SK-N-SH treated with all-trans-retinoic acid at 6 μM for 48 hours (cell line): ENCODE data around the gene CTXND2.
"Not testable (repeated sequence)": the region's sequence is repeated elsewhere in the genome, so short reads cannot be mapped to it uniquely, and the experiment has no call there.

ENCODE experiments used
- ATAC-seq: fragments of 200-7000 bp; cut with Tn5 transposase; 3 replicates; pipeline ENCODE4 v1.9.1; 2020; ENCODE audit warnings: mild to moderate bottlenecking, moderate library complexity
- ARNTL ChIP-seq: fragments of 450-650 bp; formaldehyde crosslinking; IDR thresholded peaks from 2 replicates; pipeline ENCODE4 v1.5.0; 2020; ENCODE audit warnings: low read depth, mild to moderate bottlenecking, moderate library complexity, borderline replicate concordance
- BACH2 ChIP-seq: fragments of 250-450 bp; sonication (Bioruptor Pico); IDR thresholded peaks from 2 replicates; pipeline ENCODE4 v1.9.0; 2021; ENCODE audit warnings: mild to moderate bottlenecking, borderline replicate concordance
- CREB5 ChIP-seq: fragments of 250-450 bp; sonication (Bioruptor Pico); IDR thresholded peaks from 2 replicates; pipeline ENCODE4 v1.5.1; 2020; ENCODE audit warnings: low read depth, mild to moderate bottlenecking, moderate library complexity
- CSDC2 ChIP-seq: fragments of 250-450 bp; sonication (Bioruptor Pico); IDR thresholded peaks from 2 replicates; pipeline ENCODE4 v1.5.0; 2020; ENCODE audit warnings: mild to moderate bottlenecking, moderate library complexity
- ISL1 ChIP-seq: fragments of 250-450 bp; sonication (Bioruptor Pico); IDR thresholded peaks from 2 replicates; pipeline ENCODE4 v2.1.2; 2022; ENCODE audit warnings: mild to moderate bottlenecking, moderate library complexity
- RARB ChIP-seq: fragments of 250-450 bp; sonication (Bioruptor Pico); IDR thresholded peaks from 2 replicates; pipeline ENCODE4 v1.8.0; 2021; ENCODE audit warnings: mild to moderate bottlenecking, moderate library complexity
- SNAI2 ChIP-seq: fragments of 250-450 bp; sonication (Bioruptor Pico); IDR thresholded peaks from 2 replicates; pipeline ENCODE4 v1.5.0; 2020; ENCODE audit warnings: mild to moderate bottlenecking, moderate library complexity
- TCF4 ChIP-seq: fragments of 250-450 bp; sonication (Bioruptor Pico); IDR thresholded peaks from 2 replicates; pipeline ENCODE4 v1.8.0; 2021; ENCODE audit warnings: mild to moderate bottlenecking, moderate library complexity, borderline replicate concordance
- TOX ChIP-seq: fragments of 250-450 bp; sonication (Bioruptor Pico); IDR thresholded peaks from 2 replicates; pipeline ENCODE4 v1.8.0; 2021; ENCODE audit warnings: mild to moderate bottlenecking, moderate library complexity, borderline replicate concordance
- TSHZ2 ChIP-seq: fragments of 250-450 bp; sonication (Bioruptor Pico); IDR thresholded peaks from 2 replicates; pipeline ENCODE4 v1.5.0; 2020; ENCODE audit warnings: mild to moderate bottlenecking, moderate library complexity
- ZC3H10 ChIP-seq: fragments of 250-450 bp; sonication (Bioruptor Pico); IDR thresholded peaks from 2 replicates; pipeline ENCODE4 v1.5.1; 2021; ENCODE audit warnings: mild to moderate bottlenecking, moderate library complexity
- ZFP3 ChIP-seq: fragments of 250-450 bp; sonication (Bioruptor Pico); IDR thresholded peaks from 2 replicates; pipeline ENCODE4 v1.5.0; 2020; ENCODE audit warnings: mild to moderate bottlenecking, moderate library complexity
- ZFP30 ChIP-seq: fragments of 450-650 bp; formaldehyde crosslinking; IDR thresholded peaks from 2 replicates; pipeline ENCODE4 v1.5.0; 2022; ENCODE audit warnings: mild to moderate bottlenecking, moderate library complexity
- ZNF70 ChIP-seq: fragments of 450-650 bp; formaldehyde crosslinking; IDR thresholded peaks from 2 replicates; pipeline ENCODE4 v1.5.0; 2020; ENCODE audit warnings: mild to moderate bottlenecking, moderate library complexity
- ZNF8 ChIP-seq: fragments of 450-650 bp; formaldehyde crosslinking; IDR thresholded peaks from 2 replicates; pipeline ENCODE4 v1.5.0; 2020; ENCODE audit warnings: mild to moderate bottlenecking, moderate library complexity
- TF ChIP-seq, protein P1 (sequence below): fragments of 250-450 bp; sonication (Bioruptor Pico); IDR thresholded peaks from 2 replicates; pipeline ENCODE4 v1.8.0; 2021; ENCODE audit warnings: low read depth, mild to moderate bottlenecking, moderate library complexity, borderline replicate concordance
- TF ChIP-seq, protein P2 (sequence below): fragments of 250-450 bp; sonication (Bioruptor Pico); IDR thresholded peaks from 2 replicates; pipeline ENCODE4 v1.5.1; 2021; ENCODE audit warnings: mild to moderate bottlenecking, moderate library complexity

The CTXND2 gene

GRCh38 chr1:150863724-150864123 is 23.2 kb upstream of the CTXND2 start (continued):
- TF ChIP-seq ZNF70 (no peak), CSDC2 (no peak), SNAI2 (CRISPR knock-in tag) (no peak), ARNTL (no peak), TCF4 (CRISPR knock-in tag) (no peak)
- TF ChIP-seq, protein P1, sequence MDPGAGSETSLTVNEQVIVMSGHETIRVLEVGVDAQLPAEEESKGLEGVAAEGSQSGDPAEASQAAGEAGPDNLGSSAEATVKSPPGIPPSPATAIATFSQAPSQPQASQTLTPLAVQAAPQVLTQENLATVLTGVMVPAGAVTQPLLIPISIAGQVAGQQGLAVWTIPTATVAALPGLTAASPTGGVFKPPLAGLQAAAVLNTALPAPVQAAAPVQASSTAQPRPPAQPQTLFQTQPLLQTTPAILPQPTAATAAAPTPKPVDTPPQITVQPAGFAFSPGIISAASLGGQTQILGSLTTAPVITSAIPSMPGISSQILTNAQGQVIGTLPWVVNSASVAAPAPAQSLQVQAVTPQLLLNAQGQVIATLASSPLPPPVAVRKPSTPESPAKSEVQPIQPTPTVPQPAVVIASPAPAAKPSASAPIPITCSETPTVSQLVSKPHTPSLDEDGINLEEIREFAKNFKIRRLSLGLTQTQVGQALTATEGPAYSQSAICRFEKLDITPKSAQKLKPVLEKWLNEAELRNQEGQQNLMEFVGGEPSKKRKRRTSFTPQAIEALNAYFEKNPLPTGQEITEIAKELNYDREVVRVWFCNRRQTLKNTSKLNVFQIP: no peak

- ATAC-seq: not testable (repeated sequence)
These were observed 22.7 kb upstream of the CTXND2 start for GRCh38 chr1:150864200-150864599.

GRCh38 chr1:150869683-150870082 is 17.3 kb upstream of the CTXND2 start:
- ATAC-seq: no peak; the same call in 2 of the 3 replicates

DNA sequence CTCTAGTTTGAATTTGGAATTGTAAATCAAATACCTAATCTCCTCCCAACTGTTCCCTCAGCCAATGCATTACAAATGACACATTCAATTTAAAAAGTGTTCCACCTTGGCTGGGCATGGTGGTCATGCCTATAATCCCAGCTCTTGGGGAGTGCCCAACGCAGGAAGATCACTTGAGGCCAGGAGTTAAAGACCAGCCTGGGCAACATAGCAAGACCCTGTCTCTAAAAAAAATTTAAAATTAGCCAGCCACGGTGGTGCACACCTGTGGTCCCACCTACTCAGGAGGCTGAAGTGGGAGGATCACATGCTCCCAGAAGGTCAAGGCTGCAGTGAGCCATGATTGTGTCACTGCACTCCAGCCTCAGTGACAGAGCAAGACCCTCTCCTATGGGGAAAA is 14.4 kb upstream of the CTXND2 start:
- TF ChIP-seq RARB (CRISPR knock-in tag): no peak
- TF ChIP-seq CSDC2: no peak
- no peak for ATAC-seq

More at GRCh38 chr1:150869683-150870082, 17.3 kb upstream of the CTXND2 start:
- no peak for TF ChIP-seq ZFP3
- TF ChIP-seq CREB5 (CRISPR knock-in tag): no peak
- no peak for TF ChIP-seq TCF4 (CRISPR knock-in tag)
- TF ChIP-seq ZNF8 (CRISPR knock-in tag): no peak
- TF ChIP-seq, protein P2, sequence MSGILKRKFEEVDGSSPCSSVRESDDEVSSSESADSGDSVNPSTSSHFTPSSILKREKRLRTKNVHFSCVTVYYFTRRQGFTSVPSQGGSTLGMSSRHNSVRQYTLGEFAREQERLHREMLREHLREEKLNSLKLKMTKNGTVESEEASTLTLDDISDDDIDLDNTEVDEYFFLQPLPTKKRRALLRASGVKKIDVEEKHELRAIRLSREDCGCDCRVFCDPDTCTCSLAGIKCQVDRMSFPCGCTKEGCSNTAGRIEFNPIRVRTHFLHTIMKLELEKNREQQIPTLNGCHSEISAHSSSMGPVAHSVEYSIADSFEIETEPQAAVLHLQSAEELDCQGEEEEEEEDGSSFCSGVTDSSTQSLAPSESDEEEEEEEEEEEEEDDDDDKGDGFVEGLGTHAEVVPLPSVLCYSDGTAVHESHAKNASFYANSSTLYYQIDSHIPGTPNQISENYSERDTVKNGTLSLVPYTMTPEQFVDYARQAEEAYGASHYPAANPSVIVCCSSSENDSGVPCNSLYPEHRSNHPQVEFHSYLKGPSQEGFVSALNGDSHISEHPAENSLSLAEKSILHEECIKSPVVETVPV (CRISPR knock-in tag): no peak
- TF ChIP-seq, protein P1: no peak
- TF ChIP-seq ZFP30: no peak
- no peak for TF ChIP-seq BACH2 (CRISPR knock-in tag)
- no peak for TF ChIP-seq TSHZ2 (CRISPR knock-in tag)
- TF ChIP-seq RARB (CRISPR knock-in tag): no peak
- TF ChIP-seq ZC3H10 (CRISPR knock-in tag): no peak
- no peak for TF ChIP-seq ISL1
- no peak for TF ChIP-seq ARNTL

GRCh38 chr1:150873521-150873920 is 13.4 kb upstream of the CTXND2 start:
- no peak for ATAC-seq

More at GRCh38 chr1:150873521-150873920, 13.4 kb upstream of the CTXND2 start:
- TF ChIP-seq ZNF70 (no peak), TOX (CRISPR knock-in tag) (no peak)
